NCI-H2196 treated with DMSO at 0.1 percent for 48 hours (cell line): ENCODE data around the gene PACRG.

Experiments
- DNase-seq: peaks from one replicate; lab custom pipeline; 2025; ENCODE audit not compliant: unreplicated experiment; lab: John Stamatoyannopoulos, UW

PACRG gene

DNA sequence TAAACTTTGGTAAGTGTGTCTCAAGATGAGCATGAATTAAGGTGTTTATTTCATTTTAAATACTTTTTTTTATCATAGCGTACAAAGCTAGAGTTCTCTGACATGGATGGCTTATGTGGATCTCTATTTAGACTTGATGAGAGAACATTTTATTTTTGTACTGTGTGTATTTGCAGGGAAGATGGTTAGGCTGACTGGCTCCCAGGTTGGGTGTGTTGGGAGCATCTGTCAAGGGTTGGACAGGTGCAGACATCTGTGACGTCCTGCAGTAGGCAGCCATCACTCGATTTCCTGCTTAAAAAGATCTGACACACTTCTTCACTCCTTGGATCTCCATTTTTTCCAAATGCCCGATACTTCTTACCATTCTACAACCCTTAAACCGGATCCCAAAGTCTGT, 464.8 kb downstream of the PACRG start:
- no peak for DNase-seq

DNA sequence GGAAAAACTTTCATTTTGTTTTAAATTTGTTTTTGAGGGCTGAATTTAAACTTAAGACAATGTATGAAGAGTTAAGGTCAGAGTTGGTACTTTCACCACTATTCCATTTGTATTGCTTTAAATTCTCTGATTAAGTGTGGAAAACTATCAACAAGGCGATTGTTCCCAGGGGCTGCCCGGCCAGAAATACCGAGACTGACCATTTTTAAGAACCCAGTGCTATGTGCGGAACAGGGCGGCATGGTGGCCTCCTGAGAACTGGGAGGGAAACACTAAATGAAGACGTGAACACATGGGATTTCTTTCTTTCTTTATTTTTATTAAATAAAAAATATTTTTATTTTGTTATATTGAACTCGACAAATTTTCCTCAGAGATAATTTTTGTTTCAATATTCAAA, 465.6 kb downstream of the PACRG start:
- no peak for DNase-seq

DNA sequence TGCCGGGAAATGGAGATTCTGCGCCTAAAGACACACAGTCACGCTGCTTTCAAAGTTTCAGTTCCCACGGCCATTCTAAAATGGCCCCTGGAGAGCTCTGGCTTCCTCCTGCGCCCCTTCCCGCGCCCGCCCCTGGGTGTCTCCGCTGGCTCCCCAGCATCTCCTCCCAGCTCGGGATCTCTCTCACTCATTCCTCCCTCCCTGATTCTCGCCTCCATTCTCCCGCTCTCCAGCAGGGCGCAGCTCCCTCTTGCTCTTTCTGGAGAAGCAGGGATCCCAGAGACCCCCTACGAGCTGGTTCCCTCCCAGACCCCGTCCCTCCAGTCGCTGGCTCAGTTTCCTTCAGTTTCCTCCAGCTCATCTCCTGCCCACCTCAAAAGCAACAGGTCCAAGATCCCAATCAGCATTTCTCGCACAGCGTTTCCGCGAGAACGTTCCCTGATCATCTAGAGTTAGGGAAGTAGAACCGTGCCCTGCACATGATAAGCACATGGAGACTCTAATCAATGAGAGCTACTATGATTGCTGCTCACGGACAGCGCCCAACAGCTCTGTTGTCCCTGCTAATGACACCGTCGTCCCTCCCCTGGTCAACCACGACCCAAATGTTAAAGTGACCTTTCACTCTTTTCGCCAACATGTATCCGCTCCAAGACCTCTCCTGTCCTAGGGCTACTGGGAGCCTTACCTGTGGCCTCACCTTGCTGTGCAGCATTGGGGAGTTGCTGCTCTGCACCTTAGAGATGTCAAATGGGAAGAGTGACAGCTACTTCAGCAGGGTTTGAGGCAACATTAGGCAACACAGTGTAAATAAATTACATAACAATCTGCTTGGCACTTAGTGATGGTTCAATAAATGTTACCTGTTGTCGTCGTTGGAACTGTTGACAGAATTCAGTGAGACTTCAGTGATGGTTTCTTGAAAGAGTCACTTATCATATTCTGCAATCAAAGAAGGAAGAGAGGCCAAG, 468.2 kb downstream of the PACRG start:
- no peak for DNase-seq

DNA sequence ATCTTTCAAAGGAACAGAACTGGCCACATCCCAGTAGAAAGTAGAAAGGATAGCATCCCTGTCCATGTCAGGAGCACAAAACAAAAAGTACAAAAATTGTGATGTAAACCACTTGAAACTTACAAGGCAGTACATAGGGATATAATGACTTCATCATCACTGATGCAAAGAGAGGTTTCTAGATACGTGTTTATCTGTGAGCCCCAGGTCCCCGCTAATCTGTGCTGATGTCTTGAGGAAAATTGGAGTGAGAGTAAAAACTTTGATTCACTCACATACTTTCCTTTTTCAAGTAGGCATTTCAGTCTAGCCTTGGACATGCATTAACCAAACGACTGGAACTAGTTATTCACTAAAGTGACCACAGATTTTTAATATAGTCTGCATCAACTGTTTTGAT, 470.1 kb downstream of the PACRG start:
- DNase-seq: no peak

DNA sequence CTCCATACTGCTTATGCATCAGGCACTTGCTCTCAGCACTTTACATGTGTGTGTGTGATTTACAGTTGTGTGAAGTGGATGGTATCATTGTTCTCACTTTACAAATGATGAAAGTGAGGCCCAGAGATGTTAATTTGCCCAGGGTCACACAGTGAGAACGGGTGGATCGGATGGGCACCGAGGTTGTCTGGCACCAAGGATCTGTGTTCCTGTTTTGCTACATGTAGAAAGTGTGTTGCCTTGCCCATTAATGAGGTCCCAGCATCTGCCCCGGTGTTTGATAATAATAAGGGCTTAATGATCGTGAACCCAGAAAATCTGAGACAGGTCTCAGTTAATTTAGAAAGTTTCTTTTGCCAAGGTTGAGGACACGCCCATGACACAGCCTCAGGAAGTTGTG, 470.6 kb downstream of the PACRG start:
- DNase-seq: no peak

DNA sequence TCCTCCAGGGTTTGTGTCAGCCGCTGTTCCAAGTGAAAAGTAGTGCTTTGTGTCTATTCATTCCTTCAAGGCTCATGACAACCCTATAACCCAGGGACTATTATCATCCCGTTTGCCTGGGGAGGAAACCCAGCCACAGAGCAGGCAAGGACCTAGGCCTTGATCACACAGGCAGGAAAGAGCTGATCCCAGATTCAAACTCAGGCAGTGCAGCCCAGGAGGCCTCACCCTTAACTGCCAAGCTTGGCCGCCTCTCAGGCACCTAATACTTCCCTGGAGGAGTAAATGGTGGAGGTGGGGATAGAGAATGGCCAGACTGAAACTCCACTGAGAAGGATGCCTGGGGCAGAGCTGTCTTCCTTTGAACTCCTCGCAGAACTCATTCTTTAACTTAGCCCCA, 471.6 kb downstream of the PACRG start:
- DNase-seq: no peak

DNA sequence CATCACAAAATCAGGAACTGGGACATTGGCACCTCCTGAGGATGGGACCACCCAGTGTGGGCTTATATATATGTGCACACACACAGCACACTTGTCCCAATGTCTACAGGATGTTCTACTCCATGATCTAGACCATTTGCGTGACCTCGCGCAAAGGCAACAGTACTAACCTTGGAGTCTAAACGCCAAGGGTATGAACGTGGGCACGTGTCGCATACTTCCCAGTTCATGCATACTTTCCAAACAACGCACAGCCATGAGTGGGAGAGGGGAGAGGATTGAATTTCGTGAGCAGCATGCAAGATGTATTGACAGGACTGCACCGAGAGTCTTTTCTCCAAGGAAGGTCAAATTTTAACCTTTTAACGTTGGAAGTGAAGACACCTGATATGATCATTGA, 472.5 kb downstream of the PACRG start:
- DNase-seq: no peak

DNA sequence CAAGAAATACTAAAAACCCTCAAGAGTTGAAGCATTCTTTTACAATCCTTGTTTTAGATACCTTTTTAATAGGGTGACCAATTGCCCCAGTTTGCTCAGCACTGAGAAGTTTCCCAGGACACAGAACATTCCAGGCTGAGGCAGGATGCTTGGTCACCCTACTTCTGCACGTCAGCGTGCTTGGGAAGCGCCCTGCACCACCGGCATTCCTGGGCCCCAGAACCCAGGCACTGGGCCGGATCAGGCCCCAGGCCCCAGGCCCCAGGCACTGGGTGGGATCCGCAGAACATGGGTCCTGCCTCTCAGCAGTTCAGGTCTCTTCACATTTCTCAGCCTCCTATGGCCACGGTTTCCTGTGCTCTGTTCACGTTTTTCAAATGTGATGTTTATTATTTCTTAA, 472.9 kb downstream of the PACRG start:
- DNase-seq: no peak

DNA sequence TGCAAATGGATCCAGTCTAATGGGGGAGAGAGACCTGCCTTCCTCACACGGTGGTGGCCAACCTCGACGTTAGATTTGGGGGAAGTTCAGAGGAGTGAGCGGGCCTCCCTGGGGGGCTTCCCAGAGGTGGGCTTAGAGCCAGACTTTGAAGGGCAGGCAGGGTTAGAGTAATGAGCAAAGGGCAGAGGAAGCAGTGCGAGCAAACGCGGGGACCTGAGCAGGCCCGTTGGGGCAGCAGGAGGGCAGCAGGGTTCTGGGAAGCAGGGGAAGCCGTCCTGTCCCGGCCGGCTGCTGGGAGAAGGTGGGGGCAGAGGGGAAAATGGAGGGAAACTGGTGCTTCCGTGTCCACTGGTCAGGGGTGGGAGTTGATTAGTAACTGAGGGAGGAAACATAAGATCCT, 474.1 kb downstream of the PACRG start:
- DNase-seq: no peak

DNA sequence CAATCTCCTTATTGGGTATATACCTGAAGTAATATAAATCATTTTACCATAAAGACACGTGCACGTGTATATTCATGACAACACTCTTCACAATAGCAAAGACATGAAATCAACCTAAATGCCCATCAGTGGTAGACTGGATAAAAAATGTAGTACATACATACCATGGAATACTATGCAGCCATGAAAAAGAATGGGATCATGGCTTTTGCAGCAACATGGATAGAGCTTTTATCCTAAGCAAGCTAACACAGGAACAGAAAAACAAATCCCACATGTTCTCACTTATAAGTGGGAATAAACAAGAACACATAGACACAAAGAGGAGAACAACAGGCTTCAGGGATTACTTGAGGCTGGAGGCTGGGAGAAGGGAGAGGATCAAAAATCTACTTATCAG, 478.4 kb downstream of the PACRG start:
- no peak for DNase-seq

DNA sequence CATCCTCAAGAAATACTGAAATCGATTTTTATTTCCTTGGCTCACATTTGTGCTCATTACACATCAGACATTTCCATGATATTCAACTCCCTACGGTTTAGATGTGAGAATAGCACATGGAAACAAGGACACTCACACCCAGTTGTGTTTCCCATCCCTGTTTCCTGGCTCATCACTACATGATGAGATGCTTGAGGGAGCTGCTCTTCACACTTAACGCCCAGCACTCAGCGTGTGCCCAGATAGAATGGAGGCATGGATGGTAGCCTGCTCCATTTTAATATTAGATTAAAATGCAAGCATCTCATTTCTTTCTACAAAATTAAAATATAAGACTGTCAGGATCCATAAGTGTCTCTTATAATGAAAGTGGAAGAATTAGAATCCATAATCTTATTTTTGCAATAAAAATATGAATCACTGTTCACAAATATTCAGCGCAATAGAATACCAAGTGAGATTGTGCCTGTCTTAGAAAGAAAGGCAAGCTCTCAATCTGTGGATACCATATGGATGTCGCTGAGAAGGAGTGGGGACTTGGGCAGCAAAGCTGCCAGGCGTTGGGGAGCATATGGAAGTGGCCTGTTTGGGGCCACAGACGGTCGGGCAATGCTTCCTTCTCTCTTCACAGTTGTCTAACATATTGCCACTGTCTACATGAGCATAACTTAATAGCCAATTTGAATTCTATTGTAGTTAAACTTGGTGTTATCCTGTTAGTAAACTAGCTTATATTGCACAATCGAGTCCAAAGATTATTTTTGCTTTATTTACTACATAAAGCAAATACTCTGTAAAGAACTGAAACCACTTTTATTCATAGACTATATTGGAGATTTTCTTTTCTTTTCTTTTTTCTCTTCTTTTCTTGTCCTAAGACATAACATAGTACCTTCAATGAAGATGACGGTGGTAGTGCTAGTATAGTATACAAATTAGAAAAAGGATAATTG, 479.9 kb downstream of the PACRG start:
- DNase-seq: no peak

DNA sequence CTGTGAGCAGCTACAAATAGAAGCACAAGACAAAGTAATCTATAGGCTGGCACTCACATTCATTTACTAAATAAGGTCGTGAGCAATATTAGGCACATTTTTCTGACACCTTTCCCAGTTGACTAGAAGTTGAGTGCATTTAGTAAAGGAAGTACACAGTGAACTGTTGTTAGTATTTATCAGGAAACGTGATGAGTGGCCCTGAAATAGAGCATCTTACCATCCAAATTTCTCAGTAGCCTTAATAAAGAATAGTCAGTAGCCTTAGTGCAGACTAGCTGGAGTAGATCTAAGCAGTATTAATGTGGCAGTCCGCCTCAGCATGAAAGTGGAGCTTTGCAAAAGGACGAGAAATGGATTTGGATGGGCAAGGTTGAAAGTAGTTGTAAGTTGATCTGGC, 481.2 kb downstream of the PACRG start:
- no peak for DNase-seq

DNA sequence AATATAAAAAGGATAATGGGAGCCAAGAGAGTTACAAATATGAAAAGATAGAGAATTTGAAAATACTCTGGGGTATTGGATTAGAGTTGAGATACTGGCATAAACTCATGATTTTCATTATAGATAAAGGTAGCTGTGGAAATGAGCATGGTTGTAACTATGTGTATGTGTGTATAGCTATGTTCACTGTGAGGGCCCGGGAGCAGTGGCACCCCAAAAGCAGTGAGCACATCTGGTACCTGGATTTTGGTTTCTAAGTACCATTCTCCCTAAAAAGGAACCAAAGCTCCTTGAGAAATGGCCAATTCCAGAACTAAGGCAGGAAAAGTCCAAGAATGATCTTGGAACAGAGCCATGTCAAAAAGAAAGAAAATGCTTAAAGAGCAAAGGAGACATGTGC, 484.3 kb downstream of the PACRG start:
- DNase-seq: no peak

DNA sequence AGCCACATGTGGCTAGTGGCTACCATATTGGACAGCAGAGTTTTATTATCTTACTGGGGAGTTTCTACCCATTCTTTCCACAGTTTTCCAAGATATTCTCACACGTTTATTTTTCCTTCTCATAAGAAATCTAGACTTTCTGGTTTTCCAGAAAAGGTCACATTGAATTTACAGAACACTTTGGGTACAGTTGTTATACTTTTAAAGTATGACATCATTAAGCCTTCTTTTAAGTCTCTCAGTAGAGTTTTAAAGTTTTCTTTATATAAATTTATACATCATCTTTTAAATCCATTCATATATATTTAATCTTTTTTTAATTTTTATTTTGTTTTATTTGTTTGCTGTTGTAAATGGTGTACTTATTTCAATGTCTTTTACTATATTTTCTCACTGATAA, 486.5 kb downstream of the PACRG start:
- no peak for DNase-seq

DNA sequence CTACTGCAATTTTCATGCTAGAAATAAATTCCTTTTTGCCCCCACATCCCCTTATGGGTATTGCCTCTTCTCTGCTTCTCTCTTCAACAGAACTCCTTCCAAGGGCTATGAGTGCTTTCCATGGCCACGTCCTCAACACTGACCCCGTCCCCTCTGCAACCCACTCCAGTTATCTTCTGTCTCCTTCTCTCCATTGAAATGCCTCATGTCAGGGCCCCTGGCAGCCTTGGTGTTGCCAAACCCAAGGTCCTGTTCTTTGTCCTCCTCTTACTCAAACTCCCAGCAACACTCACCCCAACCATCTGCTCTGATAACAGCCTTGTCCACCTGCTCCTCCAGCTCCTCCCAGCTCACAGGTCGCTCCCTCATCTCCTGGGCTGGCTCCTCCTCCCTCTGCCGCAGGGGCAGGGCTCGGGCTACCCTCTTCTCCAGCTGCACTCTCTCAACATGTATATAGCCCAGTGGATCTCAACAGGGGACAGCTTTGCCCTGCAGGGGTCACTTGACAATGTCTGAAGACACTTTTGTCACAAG, 490.7 kb downstream of the PACRG start:
- no peak for DNase-seq

DNA sequence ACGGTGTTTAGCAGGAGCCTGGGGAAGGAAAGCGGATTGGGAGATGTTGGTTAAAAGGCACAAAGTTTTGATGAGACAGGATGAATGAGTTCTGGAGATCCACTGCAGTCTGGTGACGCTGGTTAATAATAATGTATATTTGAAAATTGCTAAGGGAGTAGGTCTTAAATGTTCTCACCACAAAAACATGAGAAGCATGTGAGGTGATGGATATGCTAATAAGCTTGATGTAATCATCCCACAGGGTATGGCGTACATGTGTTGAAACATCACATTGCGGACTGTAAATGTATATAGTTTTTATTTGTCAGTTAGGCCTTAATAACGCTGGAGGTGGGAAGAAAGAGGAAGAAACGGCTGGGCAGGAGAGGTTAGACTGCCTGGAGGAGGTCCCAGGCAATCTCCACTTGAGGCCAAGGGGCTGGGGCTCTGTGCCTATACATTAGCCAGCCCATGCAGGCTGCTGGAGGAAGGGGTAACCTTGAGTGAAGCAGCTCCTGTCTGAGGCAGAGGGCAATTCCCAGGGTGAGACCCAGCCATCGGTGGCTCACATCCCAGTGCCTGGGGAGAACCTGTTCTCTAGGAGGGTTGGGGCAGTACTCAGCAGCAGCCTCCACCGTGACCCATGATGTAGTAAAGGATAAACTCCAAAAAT, 498.5 kb downstream of the PACRG start:
- DNase-seq: no peak

DNA sequence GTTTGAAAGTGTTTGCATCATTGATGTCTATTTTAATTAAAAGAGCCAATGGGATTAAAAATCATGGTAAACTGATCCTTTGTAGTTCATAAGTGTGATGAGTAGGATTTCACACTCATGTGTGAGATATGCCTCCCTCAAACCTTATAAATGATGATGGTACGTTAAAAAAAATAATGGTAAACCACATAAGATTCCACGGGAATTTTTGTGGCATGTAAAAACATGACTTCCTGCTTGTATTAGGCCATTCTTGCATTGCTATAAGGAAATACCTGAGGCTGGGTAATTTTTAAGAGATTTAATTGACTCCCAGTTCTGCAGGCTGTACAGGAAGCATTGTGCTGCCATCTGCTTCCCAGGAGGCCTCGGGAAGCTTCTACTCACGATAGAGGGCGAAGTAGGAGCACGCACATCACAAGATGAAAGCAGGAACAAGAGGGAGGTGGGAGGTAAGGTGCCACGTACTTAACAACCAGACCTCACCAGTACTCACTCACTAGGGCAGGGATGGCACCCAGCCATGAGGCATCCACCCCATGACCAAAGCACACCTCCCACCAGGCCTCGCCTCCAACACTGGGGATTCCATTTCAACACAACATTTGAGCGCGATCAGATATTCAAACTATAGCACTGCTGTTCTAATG, 499.2 kb downstream of the PACRG start:
- no peak for DNase-seq

DNA sequence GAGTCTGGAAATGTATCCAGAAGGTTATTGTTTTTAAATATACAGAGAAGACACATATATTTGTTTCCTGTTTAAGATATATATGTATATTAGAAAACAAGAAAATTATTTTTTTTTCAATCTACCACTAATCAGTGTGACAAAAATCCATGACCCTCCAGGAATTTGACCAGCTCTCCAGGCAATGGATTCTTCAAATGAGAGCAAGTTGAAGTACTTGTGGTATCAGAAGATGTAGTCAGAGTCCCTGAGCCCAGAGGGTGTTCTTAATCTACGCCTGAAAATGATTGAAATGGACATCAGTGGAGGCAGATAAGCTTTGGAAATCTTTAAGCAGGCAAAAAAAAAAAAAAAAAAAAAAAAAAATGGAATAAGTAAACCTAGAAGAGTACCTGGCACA, 500.3 kb downstream of the PACRG start:
- DNase-seq: no peak

DNA sequence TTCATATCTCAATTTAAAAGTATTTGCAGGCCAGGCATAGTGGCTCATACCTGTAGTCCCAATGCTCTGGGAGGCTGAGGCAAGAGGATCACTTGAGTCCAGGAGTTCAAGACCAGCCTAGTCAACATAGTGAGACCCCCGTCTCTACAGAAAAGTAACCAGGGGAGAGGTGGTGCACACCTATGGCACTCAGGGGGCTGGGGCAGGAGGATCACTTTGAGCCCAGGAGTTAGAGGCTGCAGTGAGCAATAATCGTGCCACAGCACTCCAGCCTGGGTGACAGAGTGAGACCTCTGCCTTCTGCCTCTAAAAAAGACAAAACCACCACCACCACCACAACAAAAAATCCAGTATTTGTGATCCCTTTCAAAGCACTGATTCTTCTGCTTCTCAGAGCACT, 501.3 kb downstream of the PACRG start:
- no peak for DNase-seq

DNA sequence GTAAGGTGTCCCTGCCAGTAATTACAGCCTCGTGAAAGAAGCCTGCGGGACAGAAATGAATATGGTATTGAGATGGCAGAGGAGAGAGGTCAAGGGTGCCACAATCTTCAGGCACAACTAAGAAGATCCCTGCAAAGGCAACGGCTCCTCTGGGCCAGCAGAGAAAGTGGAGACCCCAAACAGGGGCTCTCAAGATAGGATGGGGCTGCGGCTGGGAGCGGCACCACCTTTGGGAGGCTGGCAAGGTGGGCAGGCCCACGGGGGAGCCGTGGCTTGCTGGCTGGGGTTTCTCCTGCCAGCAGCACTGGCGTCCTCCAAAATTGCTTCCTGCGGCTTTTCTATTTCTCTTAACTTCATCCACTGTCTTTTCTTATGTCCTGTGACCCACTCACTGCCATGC, 503.1 kb downstream of the PACRG start:
- DNase-seq: no peak
